Activated CD4-positive, alpha-beta memory T cell treated with anti-CD3 and anti-CD28 coated beads for 36 hours (primary cell): Measurements from ENCODE around the gene ANK3. TPM values are rescaled to one million over a fixed set of nuclear protein-coding genes. Genes with fewer than 3 reads are reported as not detected.

Experiments used
- CTCF ChIA-PET: fragments of 350-600 bp; sonication (Branson Sonifier 250); formaldehyde crosslinking; loops from one replicate; lab custom pipeline; 2021; ENCODE audit warnings: antibody characterized with exemption, inconsistent platforms; lab: Charles Lee
- POLR2A ChIA-PET: fragments of 350-600 bp; sonication (Branson Sonifier 250); formaldehyde crosslinking; loops from one replicate; lab custom pipeline; 2021; ENCODE audit warnings: antibody characterized with exemption; lab: Charles Lee
- DNase-seq: peaks from one replicate; pipeline ENCODE4 v3.0.0-alpha.2; 2020
- H3K27ac Mint-ChIP-seq: one replicate; pipeline ENCODE4 v1.8.0; 2021; ENCODE audit warnings: mixed read lengths
- H3K27me3 Mint-ChIP-seq: one replicate; pipeline ENCODE4 v1.8.0; 2021; ENCODE audit warnings: mixed read lengths
- H3K36me3 Mint-ChIP-seq: one replicate; pipeline ENCODE4 v1.8.0; 2021; ENCODE audit warnings: mixed read lengths
- H3K4me1 Mint-ChIP-seq: one replicate; pipeline ENCODE4 v1.8.0; 2021; ENCODE audit warnings: low read depth, mixed read lengths
- H3K4me3 Mint-ChIP-seq: one replicate; pipeline ENCODE4 v1.8.0; 2021; ENCODE audit warnings: mild to moderate bottlenecking, mixed read lengths
- H3K9me3 Mint-ChIP-seq: one replicate; pipeline ENCODE4 v1.8.0; 2021; ENCODE audit warnings: mixed read lengths
- intact Hi-C: fragments of 100-400 bp; cut with micrococcal nuclease; formaldehyde crosslinking; loops from one replicate; pipeline ENCODE4 v1.15.1; 2023
- total RNA-seq, 2 experiments: library from RNA; stranded (reverse); gene quantifications; one replicate each; pipeline ENCODE4 v1.2.3, GENCODE V29; 2021

Gene ANK3
- total RNA-seq, 2 experiments from 2014 or later = 18.5 to 21.2 TPM

DNA sequence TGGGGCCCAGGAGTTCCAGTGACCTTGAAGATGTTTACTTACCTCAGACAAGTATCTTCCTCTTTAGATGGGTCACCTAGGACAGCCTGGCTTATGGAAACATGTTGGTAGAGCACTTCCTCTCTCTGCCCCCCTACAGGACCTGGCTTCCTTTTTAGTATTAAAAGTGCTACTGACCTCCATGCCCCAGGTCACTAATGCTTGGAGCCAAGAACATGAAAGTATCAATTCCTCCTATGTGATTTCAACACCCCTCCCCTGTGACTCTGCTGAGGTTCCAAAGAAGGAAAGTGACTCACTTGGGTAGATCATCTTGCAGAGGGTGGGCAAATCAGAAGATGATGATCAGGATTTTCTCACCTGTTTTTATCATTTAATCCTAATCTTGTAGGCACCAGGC, 358.0 kb downstream of the ANK3 start:
- intact Hi-C loops = loop anchor here (1.0 to 5.0 kb wide), 7 partner anchors 31 to 1499 kb away; no protein-coding TSS in a partner anchor
- ChIA-PET CTCF (interaction anchor here (0.9 to 3.5 kb wide), 4 partner anchors 10 to 407 kb away, joined by 3 to 23 read pairs (median 3); no protein-coding TSS in a partner anchor), POLR2A (no interaction called here)
- Mint-ChIP-seq H3K27me3 (no peaks in the 10 kb centered on the region), H3K4me3 (no peak overlapping the region), H3K4me1 (peaks cover 10% of the 10 kb centered on the region), H3K36me3 (no peaks in the 10 kb centered on the region), H3K27ac (no peak overlapping the region), H3K9me3 (no peaks in the 10 kb centered on the region)
- no peak for DNase-seq

GRCh38 chr10:60031183-60031582, 358.5 kb downstream of the ANK3 start:
- no peak for DNase-seq
- peaks cover 10% of the 10 kb centered on the region for H3K4me1 Mint-ChIP-seq
- intact Hi-C loops = loop anchor here (2.0 to 5.0 kb wide), 3 partner anchors 30 to 1499 kb away; no protein-coding TSS in a partner anchor
- POLR2A ChIA-PET = no interaction called here
- no peaks in the 10 kb centered on the region for H3K9me3 Mint-ChIP-seq
- no peaks in the 10 kb centered on the region for H3K36me3 Mint-ChIP-seq
- H3K27me3 Mint-ChIP-seq = no peaks in the 10 kb centered on the region
- H3K4me3 Mint-ChIP-seq = no peak overlapping the region
- no peak overlapping the region for H3K27ac Mint-ChIP-seq
- CTCF ChIA-PET = interaction anchor here (0.8 to 3.5 kb wide), 4 partner anchors 125 to 407 kb away, joined by 3 to 23 read pairs (median 4); partner anchors contain the start of gene CCDC6

GRCh38 chr10:60029475-60029874, 360.2 kb downstream of the ANK3 start:
- CTCF ChIA-PET = interaction anchor here (3.5 kb wide), 1 partner anchor 405 kb away, joined by 23 read pairs; no protein-coding TSS in a partner anchor

GRCh38 chr10:60028081-60028480, 361.6 kb downstream of the ANK3 start:
- Mint-ChIP-seq H3K27ac (no peak overlapping the region), H3K4me3 (no peak overlapping the region), H3K4me1 (peaks cover 10% of the 10 kb centered on the region), H3K36me3 (no peaks in the 10 kb centered on the region), H3K9me3 (no peaks in the 10 kb centered on the region), H3K27me3 (no peaks in the 10 kb centered on the region)
- ChIA-PET POLR2A (no interaction called here), CTCF (no interaction called here)
- intact Hi-C loops = no loop called here
- DNase-seq = no peak

More at GRCh38 chr10:60029475-60029874, 360.2 kb downstream of the ANK3 start:
- Mint-ChIP-seq H3K4me3 (no peak overlapping the region), H3K27me3 (no peaks in the 10 kb centered on the region), H3K36me3 (no peaks in the 10 kb centered on the region), H3K9me3 (no peaks in the 10 kb centered on the region), H3K4me1 (peaks cover 10% of the 10 kb centered on the region), H3K27ac (no peak overlapping the region)
- intact Hi-C loops = no loop called here
- no peak for DNase-seq
- POLR2A ChIA-PET = no interaction called here

DNA sequence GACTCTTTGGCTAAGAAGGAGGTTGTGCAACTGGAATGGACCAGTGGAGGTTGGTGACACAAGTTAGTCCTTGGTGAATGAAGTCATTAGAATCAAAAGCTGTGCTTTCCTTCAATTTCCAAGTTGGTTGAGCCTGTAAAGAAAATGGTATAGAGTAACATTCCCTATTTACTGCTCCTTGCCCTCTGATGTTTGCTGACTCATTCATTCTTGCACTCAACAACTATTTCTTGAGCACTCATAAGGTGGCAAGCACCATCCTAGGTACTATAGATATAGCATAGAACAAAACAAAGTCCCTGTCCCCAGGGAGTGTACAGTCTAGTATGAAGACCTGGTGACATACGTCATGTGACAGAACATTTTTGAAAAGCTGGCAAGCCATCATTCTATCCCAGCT, 364.4 kb downstream of the ANK3 start:
- peaks cover 2% of the 10 kb centered on the region for H3K27me3 Mint-ChIP-seq
- H3K9me3 Mint-ChIP-seq = no peaks in the 10 kb centered on the region
- CTCF ChIA-PET = no interaction called here
- H3K4me3 Mint-ChIP-seq = no peak overlapping the region
- DNase-seq = no peak
- no peak overlapping the region for H3K27ac Mint-ChIP-seq
- POLR2A ChIA-PET = no interaction called here
- H3K4me1 Mint-ChIP-seq = no peaks in the 10 kb centered on the region
- intact Hi-C loops = no loop called here
- no peaks in the 10 kb centered on the region for H3K36me3 Mint-ChIP-seq

DNA sequence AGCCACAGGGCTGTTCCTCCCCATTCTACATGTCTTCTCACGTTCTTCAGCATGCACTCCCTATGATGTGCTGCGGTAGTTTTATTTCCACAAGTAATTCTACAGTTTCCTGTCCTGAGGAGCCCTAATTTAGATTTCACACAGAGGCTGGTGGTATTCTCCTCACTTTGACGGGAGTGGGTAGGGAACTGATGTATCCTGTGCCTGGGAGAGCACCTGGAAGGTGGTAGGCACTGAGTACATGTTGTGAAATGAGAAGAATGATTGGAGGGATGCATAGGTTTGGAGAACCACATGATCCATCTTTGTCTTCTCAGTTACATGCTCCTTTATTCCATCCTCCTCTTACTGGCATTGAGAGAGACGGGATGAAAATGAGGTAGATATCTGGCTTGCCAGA, 365.2 kb downstream of the ANK3 start:
- H3K4me1 Mint-ChIP-seq = no peaks in the 10 kb centered on the region
- H3K36me3 Mint-ChIP-seq = no peaks in the 10 kb centered on the region
- H3K9me3 Mint-ChIP-seq = no peaks in the 10 kb centered on the region
- no peak overlapping the region for H3K27ac Mint-ChIP-seq
- no peak for DNase-seq
- no peak overlapping the region for H3K4me3 Mint-ChIP-seq
- intact Hi-C loops = no loop called here
- H3K27me3 Mint-ChIP-seq = peaks cover 4% of the 10 kb centered on the region
- POLR2A ChIA-PET = no interaction called here
- CTCF ChIA-PET = no interaction called here

GRCh38 chr10:60023155-60023877, 366.4 kb downstream of the ANK3 start:
- Mint-ChIP-seq H3K9me3 (no peaks in the 10 kb centered on the region), H3K4me3 (no peak overlapping the region), H3K27me3 (peaks cover 4% of the 10 kb centered on the region), H3K4me1 (no peaks in the 10 kb centered on the region), H3K36me3 (no peaks in the 10 kb centered on the region), H3K27ac (no peak overlapping the region)
- DNase-seq = no peak
- ChIA-PET POLR2A (no interaction called here), CTCF (no interaction called here)
- intact Hi-C loops = no loop called here

GRCh38 chr10:60021361-60021760, 368.3 kb downstream of the ANK3 start:
- intact Hi-C loops = no loop called here
- ChIA-PET CTCF (interaction anchor here (0.6 to 1.1 kb wide), 2 partner anchors 11 to 28 kb away, joined by 3 read pairs; no protein-coding TSS in a partner anchor), POLR2A (no interaction called here)
- Mint-ChIP-seq H3K9me3 (no peaks in the 10 kb centered on the region), H3K36me3 (no peaks in the 10 kb centered on the region), H3K27me3 (peaks cover 4% of the 10 kb centered on the region), H3K27ac (no peak overlapping the region), H3K4me1 (no peaks in the 10 kb centered on the region), H3K4me3 (no peak overlapping the region)
- DNase-seq = no peak

DNA sequence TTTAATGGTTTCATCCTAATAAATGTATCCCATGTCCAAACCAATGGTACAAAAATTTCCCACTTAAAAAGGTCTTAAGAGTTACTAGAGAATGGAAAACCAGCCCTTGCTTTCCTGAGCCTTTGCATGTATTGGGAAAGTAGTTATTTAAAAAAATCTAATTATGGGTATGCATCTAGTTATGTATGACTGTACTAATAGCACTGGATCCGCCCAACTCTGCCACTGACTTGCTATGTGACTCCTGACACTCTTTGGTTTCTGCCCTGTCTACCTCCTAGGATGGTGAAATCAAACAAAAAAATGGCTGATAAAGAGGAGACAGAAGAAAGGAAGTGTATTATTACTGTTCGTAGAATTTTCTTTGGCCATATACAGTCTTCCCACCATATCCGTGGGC, 372.9 kb downstream of the ANK3 start:
- intact Hi-C loops = no loop called here
- Mint-ChIP-seq H3K4me1 (no peaks in the 10 kb centered on the region), H3K4me3 (no peak overlapping the region), H3K9me3 (no peaks in the 10 kb centered on the region), H3K27ac (no peak overlapping the region), H3K36me3 (no peaks in the 10 kb centered on the region), H3K27me3 (peaks cover 8% of the 10 kb centered on the region)
- CTCF ChIA-PET = no interaction called here
- POLR2A ChIA-PET = no interaction called here
- no peak for DNase-seq

DNA sequence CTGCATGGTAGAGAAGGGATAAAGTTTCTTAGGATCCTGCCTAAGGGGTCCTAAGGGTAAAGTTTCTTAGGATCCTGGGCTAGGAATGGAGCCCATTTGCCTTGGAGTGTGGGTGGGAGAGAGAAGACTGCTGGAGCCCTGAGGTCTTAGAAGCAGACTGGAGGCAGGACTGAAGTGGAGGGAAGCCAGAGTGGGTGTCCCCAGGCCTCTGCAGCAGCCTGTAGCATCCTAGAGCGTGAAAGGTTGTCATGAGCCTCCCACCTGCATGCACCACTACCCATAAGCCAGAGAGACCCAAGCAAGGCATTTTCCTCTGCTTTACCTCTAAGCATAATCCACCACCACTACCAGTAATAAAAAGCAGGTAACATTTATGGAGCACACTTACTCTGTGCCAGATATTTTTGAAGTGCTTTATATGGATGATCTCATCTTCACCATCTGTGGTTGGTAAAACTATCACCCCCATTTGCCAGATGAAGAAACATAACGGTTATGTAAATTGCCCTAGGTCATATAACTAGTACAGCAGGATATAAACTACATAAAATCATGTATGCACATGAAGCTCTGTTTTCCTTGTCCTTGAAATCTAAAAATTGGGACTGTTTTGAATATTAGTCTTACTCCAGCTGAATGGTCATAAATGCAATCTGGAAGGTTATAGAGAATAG, 379.8 kb downstream of the ANK3 start:
- Mint-ChIP-seq H3K36me3 (no peaks in the 10 kb centered on the region), H3K27me3 (peaks cover 4% of the 10 kb centered on the region), H3K27ac (no peak overlapping the region), H3K4me3 (no peak overlapping the region), H3K9me3 (no peaks in the 10 kb centered on the region), H3K4me1 (no peaks in the 10 kb centered on the region)
- ChIA-PET POLR2A (no interaction called here), CTCF (no interaction called here)
- intact Hi-C loops = no loop called here
- DNase-seq = no peak

- CTCF ChIA-PET = no interaction called here
Measured at GRCh38 chr10:60009276-60009675, 380.4 kb downstream of the ANK3 start.

GRCh38 chr10:60008816-60009215, 380.9 kb downstream of the ANK3 start:
- intact Hi-C loops = no loop called here
- no peak overlapping the region for H3K4me3 Mint-ChIP-seq
- no peaks in the 10 kb centered on the region for H3K9me3 Mint-ChIP-seq
- H3K27me3 Mint-ChIP-seq = peaks cover 4% of the 10 kb centered on the region
- POLR2A ChIA-PET = no interaction called here
- H3K27ac Mint-ChIP-seq = no peak overlapping the region
- no peaks in the 10 kb centered on the region for H3K4me1 Mint-ChIP-seq
- no peaks in the 10 kb centered on the region for H3K36me3 Mint-ChIP-seq
- CTCF ChIA-PET = no interaction called here
- no peak for DNase-seq

More at GRCh38 chr10:60009276-60009675, 380.4 kb downstream of the ANK3 start:
- Mint-ChIP-seq H3K27ac (no peak overlapping the region), H3K36me3 (no peaks in the 10 kb centered on the region), H3K4me3 (no peak overlapping the region), H3K4me1 (no peaks in the 10 kb centered on the region), H3K9me3 (no peaks in the 10 kb centered on the region), H3K27me3 (peaks cover 4% of the 10 kb centered on the region)
- intact Hi-C loops = no loop called here
- POLR2A ChIA-PET = no interaction called here
- DNase-seq = no peak
